Neural cell (in vitro differentiated cells): Measurements from ENCODE around the gene CADPS2. TPM values are rescaled to one million over a fixed set of nuclear protein-coding genes. Genes with fewer than 3 reads are reported as not detected.

Source experiments
- H2AFZ ChIP-seq: fragments of 200-600, 300-800 bp; sonication (generic), shearing (Covaris generic); 2 replicates; pipeline ENCODE4 v1.6.0; 2014; ENCODE audit warnings: low read depth, mild to moderate bottlenecking, antibody characterized with exemption, low read length, moderate library complexity
- H3F3A ChIP-seq: fragments of 200-600 bp; shearing (Covaris generic); 2 replicates; pipeline ENCODE4 v1.6.1; 2016; ENCODE audit warnings: mild to moderate bottlenecking, moderate library complexity, mixed read lengths, antibody characterized with exemption, low read length; ENCODE audit not compliant: insufficient read depth, poor library complexity, severe bottlenecking
- H3K27ac ChIP-seq: fragments of 200-600, 300-800 bp; sonication (generic), shearing (Covaris generic); 2 replicates; pipeline ENCODE4 v1.5.1; 2014; ENCODE audit warnings: mild to moderate bottlenecking, low read length, moderate library complexity
- H3K27me3 ChIP-seq: fragments of 300-800, 200-600 bp; sonication (generic), shearing (Covaris generic); 2 replicates; pipeline ENCODE4 v1.6.0; 2014; ENCODE audit warnings: mild to moderate bottlenecking, low read depth, low read length, moderate library complexity; ENCODE audit not compliant: insufficient read depth
- H3K36me3 ChIP-seq: fragments of 300-800, 200-600 bp; sonication (generic), shearing (Covaris generic); 2 replicates; pipeline ENCODE4 v1.5.1; 2014; ENCODE audit warnings: mild to moderate bottlenecking, antibody characterized with exemption, low read length, moderate library complexity; ENCODE audit not compliant: insufficient read depth
- H3K4me2 ChIP-seq: fragments of 300-800, 200-600 bp; sonication (generic), shearing (Covaris generic); 2 replicates; pipeline ENCODE4 v1.6.0; 2014; ENCODE audit warnings: mild to moderate bottlenecking, low read length
- H3K4me3 ChIP-seq: fragments of 300-800, 200-600 bp; sonication (generic), shearing (Covaris generic); 2 replicates; pipeline ENCODE4 v1.5.1; 2014; ENCODE audit warnings: mild to moderate bottlenecking, low read length, moderate library complexity
- H3K79me2 ChIP-seq: fragments of 200-600 bp; shearing (Covaris generic); replicated peaks from 2 replicates; pipeline ENCODE4 v1.6.0; 2014; ENCODE audit warnings: mild to moderate bottlenecking, low read length, moderate library complexity; ENCODE audit not compliant: insufficient read depth
- H3K9ac ChIP-seq: fragments of 300-800, 200-600 bp; sonication (generic), shearing (Covaris generic); 2 replicates; pipeline ENCODE4 v1.6.1; 2016; ENCODE audit warnings: mild to moderate bottlenecking, low read length, mixed read lengths
- H3K9me2 ChIP-seq: fragments of 200-600 bp; shearing (Covaris generic); 2 replicates; pipeline ENCODE4 v1.6.1; 2016; ENCODE audit warnings: mild to moderate bottlenecking, low read length, mixed read lengths; ENCODE audit not compliant: insufficient read depth
- H3K9me3 ChIP-seq: fragments of 200-600, 300-800 bp; sonication (generic), shearing (Covaris generic); 2 replicates; pipeline ENCODE4 v1.6.1; 2016; ENCODE audit warnings: mild to moderate bottlenecking, mixed run types, low read length, moderate library complexity, mixed read lengths
- H4K20me1 ChIP-seq: fragments of 200-600 bp; shearing (Covaris generic); 2 replicates; pipeline ENCODE4 v1.6.1; 2016; ENCODE audit warnings: mild to moderate bottlenecking, mixed run types; ENCODE audit not compliant: insufficient read depth
- CTCF ChIP-seq: fragments of 450-650 bp; IDR thresholded peaks from 2 replicates; pipeline ENCODE4 v1.5.1; 2014; ENCODE audit warnings: antibody characterized with exemption, mild to moderate bottlenecking, moderate library complexity; ENCODE audit not compliant: poor library complexity, severe bottlenecking
- EP300 ChIP-seq: fragments of 450-650 bp; conservative IDR thresholded peaks from 2 replicates; pipeline ENCODE4 v1.6.1; 2014; ENCODE audit warnings: antibody characterized with exemption, mild to moderate bottlenecking, moderate library complexity; ENCODE audit not compliant: poor library complexity, severe bottlenecking
- EZH2 ChIP-seq: fragments of 200-600, 300-800 bp; shearing (Covaris generic), sonication (generic); IDR thresholded peaks from 2 replicates; pipeline ENCODE4 v1.6.1; 2014; ENCODE audit warnings: antibody characterized with exemption, low read length, borderline replicate concordance, mild to moderate bottlenecking; ENCODE audit not compliant: insufficient read depth, poor library complexity, severe bottlenecking
- MXI1 ChIP-seq: fragments of 450-650 bp; conservative IDR thresholded peaks from 2 replicates; pipeline ENCODE4 v1.6.1; 2014; ENCODE audit warnings: antibody characterized with exemption, mild to moderate bottlenecking; ENCODE audit not compliant: poor library complexity, severe bottlenecking
- POLR2AphosphoS5 ChIP-seq: IDR thresholded peaks from 2 replicates; pipeline ENCODE4 v1.6.1; 2012
- RAD21 ChIP-seq: fragments of 450-650 bp; conservative IDR thresholded peaks from 2 replicates; pipeline ENCODE4 v1.6.1; 2014; ENCODE audit warnings: antibody characterized with exemption, mild to moderate bottlenecking, moderate library complexity
- REST ChIP-seq: IDR thresholded peaks from 2 replicates; pipeline ENCODE4 v1.6.1; 2012; ENCODE audit warnings: borderline replicate concordance
- SMC3 ChIP-seq: fragments of 450-650 bp; conservative IDR thresholded peaks from 2 replicates; pipeline ENCODE4 v1.6.1; 2014; ENCODE audit warnings: antibody characterized with exemption, mild to moderate bottlenecking, moderate library complexity; ENCODE audit not compliant: poor library complexity
- TAF1 ChIP-seq: IDR thresholded peaks from 2 replicates; pipeline ENCODE4 v1.6.1; 2012; ENCODE audit warnings: low read depth
- polyA plus RNA-seq: library from polyadenylated mRNA; depleted of rRNA; stranded (reverse); fragments of >200 nt; gene quantifications from 2 replicates; pipeline ENCODE4 v1.2.3, GENCODE V29; 2014

The CADPS2 gene
- polyA plus RNA-seq, 1 donor from 2014 or later = 5.9 TPM

- Histone ChIP-seq H3K9ac (no peak overlapping the region), H3K4me2 (no peak overlapping the region), H3K79me2 (no peaks in the 10 kb centered on the region), H3K9me3 (no peaks in the 10 kb centered on the region), H3F3A (no peaks in the 10 kb centered on the region), H4K20me1 (no peaks in the 10 kb centered on the region), H3K4me3 (no peak overlapping the region), H3K27me3 (no peaks in the 10 kb centered on the region), H3K9me2 (no peaks in the 10 kb centered on the region), H3K36me3 (no peaks in the 10 kb centered on the region), H2AFZ (no peak overlapping the region), H3K27ac (no peak overlapping the region)
- no peak for TF ChIP-seq MXI1
- no peak for TF ChIP-seq SMC3
- no peak for TF ChIP-seq POLR2AphosphoS5
- no peak for TF ChIP-seq EP300
- TF ChIP-seq TAF1 = no peak
- TF ChIP-seq REST = no peak
- TF ChIP-seq EZH2 = no peak
- no peak for TF ChIP-seq CTCF
- no peak for TF ChIP-seq RAD21
These were observed 22.2 kb downstream of the CADPS2 start for GRCh38 chr7:122864016-122864415.

GRCh38 chr7:122858320-122858719 lies 27.9 kb downstream of the CADPS2 start:
- Histone ChIP-seq H3K4me3 (no peak overlapping the region), H3K4me2 (no peak overlapping the region), H4K20me1 (no peaks in the 10 kb centered on the region), H3K36me3 (no peaks in the 10 kb centered on the region), H3F3A (no peaks in the 10 kb centered on the region), H3K9me2 (no peaks in the 10 kb centered on the region), H3K27ac (no peak overlapping the region), H2AFZ (no peak overlapping the region), H3K9ac (no peak overlapping the region), H3K9me3 (no peaks in the 10 kb centered on the region), H3K79me2 (no peaks in the 10 kb centered on the region), H3K27me3 (no peaks in the 10 kb centered on the region)
- TF ChIP-seq CTCF = no peak
- TF ChIP-seq TAF1 = no peak
- TF ChIP-seq EP300 = no peak
- TF ChIP-seq EZH2 = no peak
- TF ChIP-seq REST = no peak
- TF ChIP-seq RAD21 = no peak
- no peak for TF ChIP-seq SMC3
- TF ChIP-seq MXI1 = no peak
- TF ChIP-seq POLR2AphosphoS5 = no peak
